Natural killer cell treated with Interleukin-12 subunit alpha and Interleukin-12 subunit beta and Interleukin-15 and Interleukin-18, amount 100 ng/mL, for 72 hours (primary cell): ENCODE results near the gene DPH3. TPM values are rescaled to one million over a fixed set of nuclear protein-coding genes. Genes with fewer than 3 reads are reported as not detected.

Source experiments
- ATAC-seq, 2 donors: fragments of 150-1000 bp; cut with Tn5 transposase in 1 of 2; sonication (Bioruptor Pico), chemical (Tn5 transposase) in 1 of 2; 2 replicates each; pipeline ENCODE4 v1.10.0; 2021
- DNase-seq: peaks from one replicate; pipeline ENCODE4 v3.0.0; 2022; ENCODE audit warnings: low spot score
- H3K27ac Mint-ChIP-seq, 2 donors: 1 replicate in 1 of 2; 2 replicates in 1 of 2; pipeline ENCODE4 v1.8.0; 2022; ENCODE audit warnings: mixed read lengths in 2 of 2, mild to moderate bottlenecking in 1 of 2, moderate library complexity in 1 of 2
- H3K27me3 Mint-ChIP-seq, 2 donors: 1 replicate in 1 of 2; 2 replicates in 1 of 2; pipeline ENCODE4 v1.8.0; 2022; ENCODE audit warnings: mixed read lengths in 2 of 2
- H3K36me3 Mint-ChIP-seq: one replicate; pipeline ENCODE4 v1.8.0; 2022; ENCODE audit warnings: mixed read lengths
- H3K4me1 Mint-ChIP-seq, 2 donors: 1 replicate in 1 of 2; 2 replicates in 1 of 2; pipeline ENCODE4 v1.8.0; 2022; ENCODE audit warnings: low read depth in 2 of 2, mixed read lengths in 2 of 2, mild to moderate bottlenecking in 1 of 2
- H3K4me3 Mint-ChIP-seq: one replicate; pipeline ENCODE4 v1.8.0; 2022; ENCODE audit warnings: mixed read lengths
- H3K9me3 Mint-ChIP-seq: 2 replicates; pipeline ENCODE4 v1.8.0; 2022; ENCODE audit warnings: mixed read lengths
- total RNA-seq, 2 donors: library from RNA; stranded (reverse); gene quantifications; one replicate each; pipeline ENCODE4 v1.2.3, GENCODE V29; 2022

Gene DPH3
- total RNA-seq, 2 donors from 2014 or later, result 24.4 to 25.7 TPM

GRCh38 chr3:16300881-16301359 is 36.2 kb upstream of the DPH3 start:
- H3K36me3 Mint-ChIP-seq, result peaks cover 39% of the 10 kb centered on the region
- no peaks in the 10 kb centered on the region for H3K27me3 Mint-ChIP-seq
- DNase-seq (no peak), ATAC-seq (peak; percentile 85 to 90)
- no peaks in the 10 kb centered on the region for H3K9me3 Mint-ChIP-seq
- peak overlapping the region; percentile 88 for H3K4me3 Mint-ChIP-seq
- H3K27ac Mint-ChIP-seq, result peak overlapping the region; percentile 83 to 87
- peaks cover 59 to 75% of the 10 kb centered on the region in 2 donors for H3K4me1 Mint-ChIP-seq

DNA sequence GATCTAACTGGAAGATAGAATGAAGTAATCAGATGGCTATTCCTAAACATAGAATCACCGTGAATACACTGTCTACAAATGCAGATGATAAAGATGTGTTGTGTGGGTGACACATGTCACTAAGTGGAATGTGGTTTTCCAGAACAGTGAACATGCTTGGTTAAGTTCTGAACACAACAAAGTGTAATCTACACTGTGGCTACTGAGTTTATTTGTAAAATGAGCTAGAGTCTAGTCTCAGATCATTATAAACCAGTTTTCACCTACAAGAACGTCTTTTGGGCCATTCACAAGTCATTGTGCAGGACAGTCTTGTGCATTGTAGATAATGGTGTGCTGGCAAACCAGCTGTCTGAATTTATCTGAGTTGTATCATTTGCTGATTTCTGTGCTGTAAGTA is 35.6 kb upstream of the DPH3 start:
- Mint-ChIP-seq H3K36me3 (peaks cover 41% of the 10 kb centered on the region), H3K4me3 (peak overlapping the region; percentile 88), H3K27ac (peak overlapping the region; percentile 83 to 87), H3K9me3 (no peaks in the 10 kb centered on the region), H3K27me3 (no peaks in the 10 kb centered on the region), H3K4me1 (peaks cover 59 to 77% of the 10 kb centered on the region in 2 donors)
- ATAC-seq, result peak; percentile 43 to 64
- no peak for DNase-seq

GRCh38 chr3:16299746-16300145 is 35.0 kb upstream of the DPH3 start:
- no peak for DNase-seq

GRCh38 chr3:16298891-16299290 is 34.1 kb upstream of the DPH3 start:
- Mint-ChIP-seq H3K27ac (peak overlapping the region; percentile 83 to 87), H3K4me3 (peak overlapping the region; percentile 28), H3K9me3 (no peaks in the 10 kb centered on the region), H3K36me3 (peaks cover 40% of the 10 kb centered on the region), H3K4me1 (peaks cover 46 to 65% of the 10 kb centered on the region in 2 donors), H3K27me3 (no peaks in the 10 kb centered on the region)
- no peak for ATAC-seq
- no peak for DNase-seq

More at GRCh38 chr3:16299746-16300145, 35.0 kb upstream of the DPH3 start:
- Mint-ChIP-seq H3K27ac (peak overlapping the region; percentile 83 to 87), H3K4me3 (peak overlapping the region; percentile 88), H3K4me1 (peaks cover 54 to 72% of the 10 kb centered on the region in 2 donors), H3K36me3 (peaks cover 42% of the 10 kb centered on the region), H3K9me3 (no peaks in the 10 kb centered on the region), H3K27me3 (no peaks in the 10 kb centered on the region)
- no peak for ATAC-seq

DNA sequence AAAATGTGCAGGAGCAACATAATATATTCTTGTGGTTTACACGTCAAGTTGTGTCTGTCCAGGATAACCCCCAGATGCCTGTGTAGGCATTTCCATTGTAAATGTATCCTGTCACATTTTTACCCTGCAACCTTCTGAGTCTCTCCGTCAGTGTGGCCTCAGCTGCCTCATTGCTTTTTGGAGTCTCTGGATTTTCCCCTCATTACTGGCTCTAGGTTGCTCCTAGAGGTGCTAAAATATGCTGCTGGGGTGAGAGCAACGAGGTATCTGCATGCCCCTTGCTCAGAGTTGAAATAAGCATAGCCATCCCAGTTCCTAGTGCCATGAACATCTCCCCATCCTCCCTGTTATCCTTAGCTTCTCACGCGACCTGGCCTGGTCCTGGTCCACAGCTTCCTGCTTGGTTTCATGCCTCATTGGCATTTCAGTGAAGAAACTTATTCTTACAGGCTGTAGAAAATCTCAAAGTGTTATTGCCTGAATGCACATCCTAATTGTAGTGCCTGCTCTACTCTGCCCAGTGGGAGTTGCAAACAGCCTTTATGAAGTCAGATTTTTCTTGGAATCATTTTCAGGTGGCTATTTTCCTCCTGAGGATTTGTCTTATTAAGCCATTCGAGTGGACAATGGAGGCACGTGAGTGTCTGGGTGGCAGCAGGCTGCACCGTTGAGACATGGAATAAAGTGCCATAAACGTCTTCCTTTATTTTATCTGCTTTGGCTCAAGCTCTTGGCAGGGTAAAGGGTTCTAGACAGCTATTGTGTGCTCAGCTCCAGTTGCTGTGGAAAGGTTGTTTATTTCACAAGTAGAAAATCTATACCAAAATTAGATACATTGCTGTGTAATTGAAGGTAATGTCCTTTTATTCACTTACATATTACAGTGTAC is 33.5 kb upstream of the DPH3 start:
- Mint-ChIP-seq H3K4me1 (peaks cover 51 to 62% of the 10 kb centered on the region in 2 donors), H3K9me3 (no peaks in the 10 kb centered on the region), H3K4me3 (no peak overlapping the region), H3K36me3 (peaks cover 43% of the 10 kb centered on the region), H3K27me3 (no peaks in the 10 kb centered on the region), H3K27ac (peak overlapping the region; percentile 83 to 87)
- ATAC-seq (no peak), DNase-seq (no peak)

DNA sequence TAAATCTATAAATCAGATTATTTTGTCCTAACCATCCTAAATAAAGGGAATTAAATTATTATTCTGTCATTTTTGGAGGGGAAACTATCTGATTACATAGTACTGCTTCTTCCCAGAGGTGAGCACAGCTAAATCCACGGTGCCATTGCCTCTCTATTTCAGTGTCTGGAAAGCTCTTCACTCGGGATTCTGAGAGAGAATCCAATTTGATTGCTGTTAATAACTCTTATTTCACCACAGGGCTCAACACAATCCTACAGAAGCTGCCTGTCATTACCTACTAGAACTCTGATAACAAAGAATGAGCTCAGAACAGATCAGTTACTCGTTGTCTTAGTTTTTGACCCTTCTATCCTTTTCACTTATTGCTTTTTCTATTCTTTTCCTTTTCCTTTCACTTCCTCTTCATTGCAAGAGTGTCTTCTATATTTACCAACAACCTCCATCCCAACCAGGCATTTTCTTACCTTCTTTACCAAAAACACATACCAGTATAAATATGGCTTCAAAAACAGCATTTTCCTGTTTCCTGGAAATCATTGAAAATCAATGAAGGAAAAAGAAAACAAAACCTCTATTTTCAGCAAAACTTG is 30.7 kb upstream of the DPH3 start:
- no peak for DNase-seq
- peaks cover 48% of the 10 kb centered on the region for H3K36me3 Mint-ChIP-seq
- no peaks in the 10 kb centered on the region for H3K27me3 Mint-ChIP-seq
- no peak for ATAC-seq
- H3K4me3 Mint-ChIP-seq, result peak overlapping the region; percentile 13
- H3K27ac Mint-ChIP-seq, result peak overlapping the region; percentile 7 to 47
- peaks cover 5% of the 10 kb centered on the region for H3K9me3 Mint-ChIP-seq
- peaks cover 47 to 61% of the 10 kb centered on the region in 2 donors for H3K4me1 Mint-ChIP-seq

GRCh38 chr3:16294844-16295243 is 30.1 kb upstream of the DPH3 start:
- peaks cover 5% of the 10 kb centered on the region for H3K9me3 Mint-ChIP-seq
- no peaks in the 10 kb centered on the region for H3K27me3 Mint-ChIP-seq
- peaks cover 48% of the 10 kb centered on the region for H3K36me3 Mint-ChIP-seq
- H3K4me1 Mint-ChIP-seq, result peaks cover 49 to 61% of the 10 kb centered on the region in 2 donors
- H3K4me3 Mint-ChIP-seq, result no peak overlapping the region
- ATAC-seq (no peak), DNase-seq (no peak)
- H3K27ac Mint-ChIP-seq, result no peak overlapping the region

GRCh38 chr3:16290827-16291196 is 26.1 kb upstream of the DPH3 start:
- ATAC-seq (peak; percentile 64 to 71), DNase-seq (no peak)
- H3K27ac Mint-ChIP-seq, result peak overlapping the region; percentile 89 to 90
- peak overlapping the region; percentile 85 for H3K4me3 Mint-ChIP-seq
- H3K27me3 Mint-ChIP-seq, result no peaks in the 10 kb centered on the region
- peaks cover 5% of the 10 kb centered on the region for H3K9me3 Mint-ChIP-seq
- H3K4me1 Mint-ChIP-seq, result peaks cover 72 to 78% of the 10 kb centered on the region in 2 donors
- peaks cover 28% of the 10 kb centered on the region for H3K36me3 Mint-ChIP-seq

DNA sequence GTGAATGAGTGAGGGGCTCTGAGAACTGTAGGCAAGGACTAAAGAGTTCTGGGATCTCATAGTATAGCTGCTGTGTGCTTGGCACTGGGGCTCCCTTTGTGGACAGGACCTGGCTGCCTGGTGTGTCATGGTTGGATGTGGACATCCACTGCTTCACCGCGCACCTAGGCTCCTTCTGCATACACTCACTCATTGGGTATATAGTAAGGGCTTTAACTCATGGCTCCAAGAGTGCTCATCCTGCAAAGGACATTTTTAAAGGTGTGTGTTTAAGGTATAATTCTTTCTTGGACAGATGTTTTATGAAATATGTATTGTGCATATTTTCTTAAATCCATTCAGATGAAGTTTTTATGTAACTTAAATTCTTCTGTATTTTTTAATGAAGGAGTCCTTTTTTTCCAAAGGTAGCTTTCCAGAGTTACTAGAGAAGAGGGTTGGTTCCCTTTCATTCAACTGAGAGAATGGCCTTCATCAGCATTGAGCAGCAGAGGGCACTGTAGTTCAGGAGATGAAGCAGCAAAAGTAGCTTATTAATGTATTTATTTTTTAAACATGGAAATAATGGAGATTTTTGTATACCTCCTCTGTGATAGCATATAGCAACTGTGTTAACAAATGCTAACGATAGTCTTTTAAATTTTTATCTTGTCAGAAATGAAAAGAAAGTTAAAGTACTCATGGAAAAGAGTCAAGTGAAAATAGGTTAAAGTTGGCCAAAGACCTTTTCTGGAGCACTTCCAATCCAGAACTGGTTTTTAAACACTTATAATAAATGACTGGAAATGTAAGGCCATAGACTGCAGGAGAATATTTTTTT is 25.5 kb upstream of the DPH3 start:
- Mint-ChIP-seq H3K4me1 (peaks cover 69 to 78% of the 10 kb centered on the region in 2 donors), H3K27ac (peak overlapping the region; percentile 89 to 90), H3K27me3 (no peaks in the 10 kb centered on the region), H3K9me3 (peaks cover 5% of the 10 kb centered on the region), H3K36me3 (peaks cover 23% of the 10 kb centered on the region), H3K4me3 (peak overlapping the region; percentile 85)
- ATAC-seq, result no peak
- DNase-seq, result no peak

GRCh38 chr3:16289144-16289889 is 24.6 kb upstream of the DPH3 start:
- peaks cover 5% of the 10 kb centered on the region for H3K9me3 Mint-ChIP-seq
- ATAC-seq (no peak), DNase-seq (no peak)
- no peaks in the 10 kb centered on the region for H3K27me3 Mint-ChIP-seq
- peak overlapping the region; percentile 85 for H3K4me3 Mint-ChIP-seq
- peak overlapping the region; percentile 89 to 90 for H3K27ac Mint-ChIP-seq
- H3K4me1 Mint-ChIP-seq, result peaks cover 75 to 85% of the 10 kb centered on the region in 2 donors
- peaks cover 24% of the 10 kb centered on the region for H3K36me3 Mint-ChIP-seq

GRCh38 chr3:16288664-16289063 is 23.9 kb upstream of the DPH3 start:
- ATAC-seq, result peak in 1 of 2 donors; percentile 12
- peaks cover 20% of the 10 kb centered on the region for H3K36me3 Mint-ChIP-seq
- peaks cover 74 to 85% of the 10 kb centered on the region in 2 donors for H3K4me1 Mint-ChIP-seq
- DNase-seq, result no peak
- H3K27me3 Mint-ChIP-seq, result no peaks in the 10 kb centered on the region
- H3K9me3 Mint-ChIP-seq, result peaks cover 5% of the 10 kb centered on the region
- peak overlapping the region; percentile 85 for H3K4me3 Mint-ChIP-seq
- peak overlapping the region; percentile 89 to 90 for H3K27ac Mint-ChIP-seq

- H3K4me3 Mint-ChIP-seq, result peak overlapping the region; percentile 85
- H3K9me3 Mint-ChIP-seq, result no peaks in the 10 kb centered on the region
- no peak for DNase-seq
- ATAC-seq, result no peak
- no peaks in the 10 kb centered on the region for H3K27me3 Mint-ChIP-seq
- H3K27ac Mint-ChIP-seq, result peak overlapping the region; percentile 89 to 90
- H3K36me3 Mint-ChIP-seq, result peaks cover 23% of the 10 kb centered on the region
- peaks cover 66 to 80% of the 10 kb centered on the region in 2 donors for H3K4me1 Mint-ChIP-seq
These were observed 22.2 kb upstream of the DPH3 start for GRCh38 chr3:16286751-16287543.
